Ammon's horn (tissue), 1 donor: ENCODE measurements around the gene HACE1.
"Not testable (repeated sequence)": the region's sequence is repeated elsewhere in the genome, so short reads cannot be mapped to it uniquely, and the experiment has no call there.

Experiments used
- DNase-seq: peaks from one replicate; pipeline ENCODE4 v3.0.0-alpha.2; 2016; ENCODE audit warnings: low spot score

HACE1 gene

GRCh38 chr6:104737567-104737966 is 122.2 kb downstream of the HACE1 start:
- DNase-seq = not testable (repeated sequence)

DNA sequence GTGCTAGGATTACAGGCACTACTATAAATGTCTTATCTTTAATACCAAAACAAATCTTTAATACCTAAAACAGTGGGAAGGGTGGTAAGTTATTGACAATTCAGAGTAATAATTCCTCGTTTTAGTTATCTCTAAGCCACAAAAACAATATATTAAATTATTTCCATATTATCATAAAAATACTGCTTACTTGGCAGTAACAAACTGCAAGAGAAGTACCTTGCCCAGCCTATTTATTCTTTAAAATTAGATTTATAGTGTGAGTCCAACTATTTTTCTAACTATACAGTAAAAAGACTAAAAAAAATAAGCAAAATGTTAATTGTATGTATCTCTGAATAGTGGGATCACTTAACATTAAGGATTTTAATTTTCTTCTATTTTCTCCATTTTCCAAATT is 123.2 kb downstream of the HACE1 start:
- DNase-seq = no peak

- no peak for DNase-seq
Observed at GRCh38 chr6:104730450-104730849, 129.3 kb downstream of the HACE1 start.

DNA sequence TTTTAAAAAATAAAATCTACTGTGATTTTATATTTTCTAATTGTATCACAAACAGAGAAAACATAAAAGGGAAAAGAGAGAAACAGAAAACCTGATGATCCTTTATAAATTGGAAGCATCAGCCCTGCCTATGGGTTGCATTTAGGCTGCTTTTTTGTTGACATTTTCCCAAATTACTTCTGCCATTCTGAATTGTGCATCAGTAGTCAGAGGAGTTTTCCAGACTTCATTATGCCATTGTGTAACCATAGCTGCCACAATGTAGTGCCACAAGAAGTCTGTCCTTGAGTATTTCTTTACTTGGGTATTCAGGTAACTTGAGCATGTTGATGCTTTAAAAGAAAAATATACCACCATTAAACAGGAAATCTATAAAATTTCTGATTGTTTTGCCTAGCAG is 130.3 kb downstream of the HACE1 start:
- DNase-seq = no peak

- no peak for DNase-seq
Observed at GRCh38 chr6:104728448-104728847, 131.3 kb downstream of the HACE1 start.

GRCh38 chr6:104718672-104719071 is 141.0 kb downstream of the HACE1 start:
- no peak for DNase-seq

- no peak for DNase-seq
Observed at GRCh38 chr6:104716858-104717257, 142.9 kb downstream of the HACE1 start.

DNA sequence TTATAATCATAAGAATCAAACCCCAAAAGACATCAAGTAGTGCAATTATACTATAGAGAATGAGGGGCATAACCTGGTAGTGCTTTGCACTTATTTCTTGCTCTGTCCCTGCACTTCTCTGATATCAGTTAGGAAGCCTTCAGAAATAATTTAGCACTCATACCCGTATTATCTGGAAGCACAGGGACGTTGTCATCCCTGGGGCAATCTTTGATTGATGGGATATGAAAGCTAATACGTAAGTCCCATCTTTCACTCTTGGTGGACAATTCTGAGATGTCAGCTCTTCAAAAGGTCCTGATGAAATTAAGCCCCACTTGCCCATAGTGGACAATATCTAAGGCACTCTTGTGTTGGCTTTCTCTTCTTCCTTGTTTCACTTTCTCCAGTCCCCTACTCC is 144.9 kb downstream of the HACE1 start:
- DNase-seq = no peak

GRCh38 chr6:104713982-104714381 is 145.7 kb downstream of the HACE1 start:
- DNase-seq = no peak

- DNase-seq = no peak
Observed at GRCh38 chr6:104711371-104711770, 148.3 kb downstream of the HACE1 start.

DNA sequence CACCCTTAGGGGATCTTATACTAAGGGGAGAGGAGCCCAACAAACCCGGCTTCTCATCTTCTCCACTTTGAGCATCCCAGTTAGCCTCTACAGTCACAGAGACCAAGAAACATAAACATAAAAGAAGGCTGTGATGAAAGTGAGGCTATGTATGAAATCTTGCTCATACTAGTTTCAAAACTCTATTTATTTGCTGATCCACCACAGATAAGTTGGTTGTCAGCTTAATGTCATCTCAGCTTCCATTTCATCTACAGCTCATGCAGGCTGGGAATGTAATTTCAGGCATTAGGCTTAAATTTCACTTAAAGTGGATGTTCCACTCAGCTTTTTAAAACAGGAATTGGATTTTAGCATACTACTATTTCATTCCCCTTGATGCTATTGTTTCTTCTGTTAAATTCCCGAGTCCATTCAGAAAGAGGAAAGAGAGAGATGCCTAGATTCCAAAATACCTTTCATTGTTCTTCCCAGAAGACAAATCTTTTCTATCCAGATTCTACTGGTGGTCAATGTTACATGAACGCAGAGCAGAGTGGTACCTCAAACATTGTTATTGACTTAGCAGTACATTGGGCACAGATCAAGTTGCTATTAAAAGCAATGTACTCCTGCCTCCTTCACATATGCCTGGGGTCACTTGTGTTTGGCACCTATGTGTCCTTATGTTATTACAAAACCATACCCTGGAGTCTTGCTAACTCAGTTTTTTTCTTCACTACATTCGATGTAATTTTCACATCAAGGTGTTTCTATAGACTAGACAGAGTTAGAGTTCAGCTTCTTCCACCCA is 149.0 kb downstream of the HACE1 start:
- DNase-seq = no peak

- no peak for DNase-seq
Observed at GRCh38 chr6:104705916-104706442, 153.7 kb downstream of the HACE1 start.

GRCh38 chr6:104705095-104705707 is 154.5 kb downstream of the HACE1 start:
- peak; percentile 56 for DNase-seq

- DNase-seq = no peak
Observed at GRCh38 chr6:104704191-104704590, 155.5 kb downstream of the HACE1 start.

- DNase-seq = no peak
Observed at GRCh38 chr6:104702126-104702841, 157.4 kb downstream of the HACE1 start.

GRCh38 chr6:104700371-104701185 is 159.1 kb downstream of the HACE1 start:
- DNase-seq = no peak

GRCh38 chr6:104699593-104700329 is 160.0 kb downstream of the HACE1 start:
- DNase-seq = no peak

DNA sequence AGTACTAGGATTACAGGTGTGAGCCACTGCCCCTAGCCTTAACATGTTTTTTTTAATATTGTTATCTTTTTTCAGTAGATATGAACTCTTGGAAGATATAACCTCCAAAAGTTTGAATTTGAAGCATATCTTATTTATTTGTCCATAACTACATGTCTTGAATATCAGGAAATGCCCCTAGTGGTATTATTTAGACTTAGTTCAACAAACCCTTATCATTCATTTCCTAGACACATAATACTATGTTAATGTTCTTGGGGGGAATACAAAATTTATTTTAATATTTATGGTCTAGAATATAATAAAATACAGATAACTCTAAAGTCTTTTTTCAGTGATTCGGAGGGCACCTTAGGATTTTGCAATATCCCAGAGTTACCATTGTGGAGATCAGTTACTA is 160.7 kb downstream of the HACE1 start:
- DNase-seq = no peak

DNA sequence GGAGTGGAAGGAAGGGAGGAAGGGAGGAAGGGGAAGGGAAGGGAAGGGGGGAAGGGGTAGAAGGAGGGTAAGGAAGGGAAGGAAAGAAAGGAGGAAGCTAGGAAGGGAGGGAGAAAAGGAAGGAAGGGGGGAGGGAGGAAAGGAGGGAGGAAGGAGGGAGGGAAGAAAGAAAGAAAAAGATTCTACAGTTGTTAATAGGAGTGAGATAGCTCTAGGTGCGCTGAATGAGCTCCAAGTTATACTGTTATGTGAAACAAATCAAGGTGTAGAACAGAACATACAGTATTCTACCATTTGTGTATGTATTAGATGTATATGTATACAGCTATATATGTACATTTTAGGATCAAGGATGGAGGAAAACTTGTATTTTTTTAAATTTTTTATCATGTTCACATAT is 167.7 kb downstream of the HACE1 start:
- DNase-seq = no peak

DNA sequence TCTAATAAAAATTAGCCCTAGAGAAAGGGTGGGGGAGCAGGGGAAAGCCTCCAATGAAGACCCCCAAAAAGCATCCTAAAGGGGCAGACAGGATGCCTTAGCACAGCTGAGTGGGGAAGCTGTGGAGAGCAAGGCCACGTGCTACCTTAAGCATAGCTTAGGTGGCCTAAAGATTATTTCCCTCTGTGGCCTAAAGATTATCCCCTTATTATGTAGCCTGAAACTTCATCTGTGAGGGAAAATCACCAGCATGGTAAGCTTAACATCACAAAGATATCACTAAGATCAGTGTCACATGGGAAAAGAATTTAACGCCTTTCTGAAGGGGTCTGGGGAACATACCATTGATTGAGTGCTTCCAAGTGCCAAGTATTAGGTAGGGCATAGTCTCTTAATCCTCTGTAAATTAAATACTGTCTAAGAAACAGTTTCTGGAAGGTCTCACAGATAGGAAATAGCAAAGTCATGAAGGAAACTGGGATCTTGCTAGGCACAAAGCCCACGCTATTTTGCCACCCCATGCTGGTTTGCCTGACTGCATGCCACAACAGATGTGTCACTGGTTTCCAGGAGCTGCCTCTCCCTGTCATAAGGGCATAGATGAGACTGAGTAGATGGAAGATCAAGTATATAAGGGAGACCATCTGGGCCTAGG is 170.0 kb downstream of the HACE1 start:
- no peak for DNase-seq
